HL-60 (cell line): Measurements from ENCODE around the gene CCDC102A.

Experiments used
- DNase-seq, 2 experiments: peaks; one replicate each; pipeline ENCODE4 v3.0.0-alpha.2; 2010 to 2020; ENCODE audit warnings: low read depth in 1 of 2, low spot score in 1 of 2
- H3K27ac ChIP-seq: fragments of 250-450 bp; sonication (Bioruptor Pico); replicated peaks from 2 replicates; pipeline ENCODE4 v1.5.1; 2020; ENCODE audit warnings: mild to moderate bottlenecking, moderate library complexity
- H3K27me3 ChIP-seq: fragments of 250-450 bp; sonication (Bioruptor Pico); 2 replicates; pipeline ENCODE4 v1.5.1; 2021; ENCODE audit warnings: mild to moderate bottlenecking, moderate library complexity; ENCODE audit not compliant: insufficient read depth, poor library complexity, severe bottlenecking
- H3K4me3 ChIP-seq: replicated peaks from 2 replicates; pipeline ENCODE4 v1.5.1; 2011; ENCODE audit warnings: mild to moderate bottlenecking, control low read depth, low read length; ENCODE audit not compliant: insufficient read depth
- CTCF ChIP-seq: IDR thresholded peaks from one replicate; pipeline ENCODE4 v1.5.1; 2011; ENCODE audit warnings: low read length, control low read depth, inconsistent platforms; ENCODE audit not compliant: insufficient read depth
- GABPA ChIP-seq: IDR thresholded peaks from 2 replicates; pipeline ENCODE4 v1.6.1; 2012; ENCODE audit warnings: low read depth
- POLR2AphosphoS5 ChIP-seq: IDR thresholded peaks from 2 replicates; pipeline ENCODE4 v1.6.1; 2012; ENCODE audit warnings: low read depth
- REST ChIP-seq: IDR thresholded peaks from 2 replicates; pipeline ENCODE4 v1.6.1; 2012; ENCODE audit warnings: low read depth; ENCODE audit not compliant: insufficient replicate concordance
- SPI1 ChIP-seq: IDR thresholded peaks from 2 replicates; pipeline ENCODE4 v1.6.1; 2012; ENCODE audit warnings: low read depth, mild to moderate bottlenecking, borderline replicate concordance

Gene CCDC102A

GRCh38 chr16:57464523-57464922, 71.8 kb downstream of the CCDC102A start:
- no peaks in the 10 kb centered on the region for H3K27me3 ChIP-seq
- no peak overlapping the region for H3K27ac ChIP-seq
- H3K4me3 ChIP-seq, result no peak overlapping the region
- no peak for DNase-seq
- TF ChIP-seq POLR2AphosphoS5 (no peak), GABPA (no peak), CTCF (no peak), REST (no peak), SPI1 (no peak)

- DNase-seq, result no peak
- peak overlapping the region; percentile 66 for H3K27ac ChIP-seq
Measured at GRCh38 chr16:57462978-57463362, 73.4 kb downstream of the CCDC102A start.

More at GRCh38 chr16:57462978-57463362, 73.4 kb downstream of the CCDC102A start:
- no peaks in the 10 kb centered on the region for H3K27me3 ChIP-seq
- H3K4me3 ChIP-seq, result peak overlapping the region; percentile 78
- TF ChIP-seq GABPA (no peak), POLR2AphosphoS5 (no peak), CTCF (no peak), SPI1 (no peak), REST (no peak)
